ENCODE measurements around the gene SLC6A11.

The SLC6A11 gene

DNA sequence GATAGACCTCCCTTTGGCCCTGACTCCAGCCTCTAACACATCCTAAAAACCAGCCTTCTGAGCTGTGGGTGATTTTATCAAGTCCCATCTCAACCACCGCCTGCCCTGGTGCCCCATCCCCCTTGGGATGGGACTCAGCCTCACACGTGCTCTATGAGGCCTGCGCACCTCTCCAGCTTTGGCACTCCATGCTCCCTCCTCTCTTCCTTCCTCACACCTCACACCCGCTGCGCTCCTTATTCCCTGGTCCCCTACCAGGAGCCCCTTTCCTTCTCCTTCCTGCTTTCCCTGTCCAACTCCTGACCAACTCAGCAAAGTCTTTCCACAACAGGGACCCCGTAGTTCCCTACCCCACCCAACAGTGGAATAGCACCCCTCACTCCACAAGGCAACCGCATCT lies 158.1 kb downstream of the SLC6A11 start:
- in situ Hi-C loops (cut with MboI; ENCODE audit: low sequenced_read_pairs), result loop anchor here (25.0 kb wide), 1 partner anchor 688 kb away; no protein-coding TSS in a partner anchor

DNA sequence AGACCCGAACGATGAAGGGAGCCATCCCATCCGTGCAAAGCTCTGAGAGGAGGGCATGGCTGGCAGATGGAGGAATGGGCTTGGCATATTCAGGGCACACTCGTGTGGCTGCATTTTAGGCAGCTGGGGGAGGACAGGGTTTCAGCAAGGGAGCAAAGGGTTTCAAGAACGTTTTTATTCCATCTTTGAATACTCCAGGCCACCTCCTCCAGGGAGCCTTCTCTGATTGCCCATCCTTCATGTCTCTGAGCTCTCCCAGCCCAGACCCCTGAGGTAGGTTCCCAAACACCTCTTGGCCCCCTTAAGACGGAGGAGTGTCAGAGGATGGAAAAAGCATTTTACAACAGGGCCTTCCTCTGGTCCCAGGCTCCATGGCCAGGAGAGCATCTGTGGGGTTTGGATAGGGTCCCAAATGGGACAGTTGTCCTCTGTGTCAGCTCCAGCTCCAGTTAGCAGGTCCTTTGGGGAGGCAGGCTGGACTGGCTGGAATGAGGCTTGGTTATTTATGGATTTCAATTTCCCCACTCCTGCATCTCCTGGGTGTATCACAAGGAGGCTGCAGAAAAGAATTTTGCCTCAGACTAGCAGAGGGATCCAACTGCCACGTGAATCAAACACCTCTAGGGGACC lies 158.8 kb downstream of the SLC6A11 start:
- in situ Hi-C loops (cut with MboI; ENCODE audit: low sequenced_read_pairs), result loop anchor here (25.0 kb wide), 1 partner anchor 687 kb away; no protein-coding TSS in a partner anchor

GRCh38 chr3:10975695-10976234 lies 159.7 kb downstream of the SLC6A11 start:
- in situ Hi-C loops (cut with MboI; ENCODE audit: low sequenced_read_pairs), result no loop called here

DNA sequence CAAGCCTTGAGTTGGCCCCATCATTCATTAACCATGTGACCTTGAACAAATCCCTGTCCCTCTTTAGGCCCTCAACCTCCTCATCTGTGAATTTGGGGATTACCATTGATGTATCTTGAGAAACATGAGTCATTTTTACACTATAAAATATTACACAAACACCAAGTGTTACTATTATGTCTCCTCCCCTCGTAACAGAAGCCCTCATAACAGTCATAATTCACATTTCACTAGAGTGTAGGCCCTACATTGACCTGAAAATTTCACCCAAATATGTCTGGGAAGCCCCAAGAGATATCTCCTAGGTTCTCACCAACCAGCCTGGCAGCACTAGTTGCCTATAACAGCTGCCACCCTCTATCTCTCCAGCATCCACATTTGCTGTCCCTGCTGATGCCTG lies 160.7 kb downstream of the SLC6A11 start:
- in situ Hi-C loops (cut with MboI; ENCODE audit: low sequenced_read_pairs), result no loop called here

GRCh38 chr3:10977892-10978510 lies 162.0 kb downstream of the SLC6A11 start:
- in situ Hi-C loops (cut with MboI; ENCODE audit: low sequenced_read_pairs), result no loop called here

- in situ Hi-C loops (cut with MboI; ENCODE audit: low sequenced_read_pairs), result no loop called here
Measured at GRCh38 chr3:10978956-10979355, 162.9 kb downstream of the SLC6A11 start.

- in situ Hi-C loops (cut with MboI; ENCODE audit: low sequenced_read_pairs), result no loop called here
Measured at GRCh38 chr3:10980312-10980711, 164.3 kb downstream of the SLC6A11 start.

- in situ Hi-C loops (cut with MboI; ENCODE audit: low sequenced_read_pairs), result no loop called here
Measured at GRCh38 chr3:10981031-10981430, 165.0 kb downstream of the SLC6A11 start.

DNA sequence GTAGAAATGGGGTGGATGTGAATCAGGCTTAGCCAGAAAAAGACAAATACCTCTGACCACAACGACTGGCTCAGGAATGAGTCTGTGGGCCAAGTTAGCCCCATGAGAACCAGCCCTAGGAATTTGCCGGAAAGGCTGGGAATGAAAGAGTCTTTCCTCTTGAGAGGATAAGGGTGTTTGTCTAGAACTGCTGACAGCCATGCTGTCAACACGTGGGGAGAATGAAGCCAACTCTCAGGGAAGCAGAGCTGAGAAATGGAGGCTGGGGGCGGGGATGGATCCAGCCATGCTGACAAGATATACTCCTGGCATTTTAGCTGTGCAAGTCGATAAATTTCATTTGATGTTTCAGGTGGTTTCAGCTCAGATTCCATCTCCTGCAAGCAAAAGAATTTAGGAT lies 165.9 kb downstream of the SLC6A11 start:
- in situ Hi-C loops (cut with MboI; ENCODE audit: low sequenced_read_pairs), result no loop called here

DNA sequence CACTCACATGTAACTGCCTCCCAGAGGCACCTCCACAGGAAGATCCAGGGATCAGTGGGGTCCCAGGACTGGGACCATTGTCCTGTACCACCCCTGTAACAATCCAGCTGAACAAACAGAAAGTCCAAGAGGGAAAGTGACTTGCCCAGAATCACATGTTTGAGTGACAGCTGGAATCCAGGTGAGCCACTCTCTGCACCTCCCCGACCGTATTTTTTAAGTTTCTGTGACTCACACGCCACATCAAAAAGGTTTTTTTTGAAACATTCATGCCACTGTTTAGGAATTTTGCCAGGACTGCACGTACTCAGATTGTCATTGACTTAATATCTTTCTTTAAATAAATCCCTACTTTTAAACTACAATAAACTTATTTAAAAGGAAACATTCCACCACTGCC lies 166.8 kb downstream of the SLC6A11 start:
- in situ Hi-C loops (cut with MboI; ENCODE audit: low sequenced_read_pairs), result no loop called here

GRCh38 chr3:10983219-10983916 lies 167.3 kb downstream of the SLC6A11 start:
- in situ Hi-C loops (cut with MboI; ENCODE audit: low sequenced_read_pairs), result no loop called here

DNA sequence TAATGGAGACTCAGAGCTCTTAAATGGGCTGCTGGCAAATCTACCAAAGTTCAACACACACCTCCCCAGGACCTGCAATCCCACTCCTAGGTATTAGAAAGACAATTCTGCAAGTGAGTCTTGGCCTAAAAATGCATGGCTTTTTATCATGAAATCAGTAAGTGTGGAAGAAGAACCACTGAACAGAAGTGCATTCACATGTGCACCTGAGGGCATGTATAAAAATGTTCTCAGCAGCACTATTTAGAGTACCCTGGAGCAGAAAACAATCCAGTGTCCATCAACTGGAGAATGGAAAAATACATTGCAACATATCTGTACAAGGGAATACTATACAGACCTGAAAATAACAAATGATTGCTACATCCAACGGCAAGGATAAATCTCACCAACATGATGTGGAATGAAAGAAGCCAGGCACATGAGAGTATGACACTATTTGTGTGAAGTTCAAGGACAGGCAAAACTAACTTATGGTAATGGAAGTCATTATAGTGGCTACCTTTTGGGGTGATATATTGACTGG lies 168.4 kb downstream of the SLC6A11 start:
- in situ Hi-C loops (cut with MboI; ENCODE audit: low sequenced_read_pairs), result no loop called here

- in situ Hi-C loops (cut with MboI; ENCODE audit: low sequenced_read_pairs), result no loop called here
Measured at GRCh38 chr3:10985181-10985580, 169.2 kb downstream of the SLC6A11 start.

DNA sequence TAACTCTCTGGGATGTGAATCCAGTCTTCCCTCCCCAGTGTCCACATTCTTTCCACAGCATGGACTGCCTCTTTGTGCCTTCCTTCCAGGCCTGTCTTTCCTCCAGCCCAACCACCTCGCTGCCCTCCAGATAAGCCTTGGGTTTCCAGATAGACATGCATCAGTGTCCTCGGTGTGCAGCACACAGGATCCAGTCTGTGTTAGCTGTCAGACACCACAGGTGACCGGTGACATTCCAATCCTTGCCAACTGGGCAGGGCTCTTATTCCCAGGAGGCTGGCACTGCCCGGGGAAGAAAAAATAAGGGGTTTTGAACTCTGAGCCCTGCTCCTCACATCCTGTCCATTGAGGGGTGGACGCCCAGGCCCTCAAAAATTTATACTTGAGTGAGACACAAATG lies 170.6 kb downstream of the SLC6A11 start:
- in situ Hi-C loops (cut with MboI; ENCODE audit: low sequenced_read_pairs), result no loop called here

DNA sequence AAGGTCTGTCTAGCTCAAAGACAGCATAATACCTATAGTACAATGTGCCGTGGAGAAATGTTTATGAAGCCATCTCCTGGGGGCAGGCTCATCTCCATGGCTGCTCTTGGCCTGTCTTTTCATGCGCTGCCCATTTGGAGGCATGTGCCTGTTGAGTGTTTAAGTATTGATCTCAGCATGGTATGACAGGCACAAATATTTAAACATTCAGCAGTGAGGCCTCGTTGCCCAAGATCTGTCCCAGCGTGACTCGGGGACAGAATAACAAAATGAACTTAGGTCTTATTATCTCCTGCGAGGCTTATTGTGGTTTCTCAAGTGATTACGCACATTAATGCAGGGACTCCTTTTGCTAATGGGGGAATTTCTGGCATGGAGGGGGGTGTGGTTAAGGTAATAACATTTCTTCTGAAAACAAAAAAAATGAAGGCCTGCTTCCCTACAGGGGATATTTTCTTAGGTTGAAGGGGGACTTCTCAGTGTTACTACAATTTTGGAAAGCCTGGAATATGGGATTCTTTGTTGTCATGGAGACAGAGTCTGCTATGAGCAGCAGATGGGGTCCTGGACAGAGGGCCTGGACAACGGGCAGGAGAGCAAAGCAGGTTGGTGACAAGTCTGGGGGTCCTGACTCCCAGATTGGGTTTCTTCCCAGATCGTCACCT lies 172.1 kb downstream of the SLC6A11 start:
- in situ Hi-C loops (cut with MboI; ENCODE audit: low sequenced_read_pairs), result no loop called here

DNA sequence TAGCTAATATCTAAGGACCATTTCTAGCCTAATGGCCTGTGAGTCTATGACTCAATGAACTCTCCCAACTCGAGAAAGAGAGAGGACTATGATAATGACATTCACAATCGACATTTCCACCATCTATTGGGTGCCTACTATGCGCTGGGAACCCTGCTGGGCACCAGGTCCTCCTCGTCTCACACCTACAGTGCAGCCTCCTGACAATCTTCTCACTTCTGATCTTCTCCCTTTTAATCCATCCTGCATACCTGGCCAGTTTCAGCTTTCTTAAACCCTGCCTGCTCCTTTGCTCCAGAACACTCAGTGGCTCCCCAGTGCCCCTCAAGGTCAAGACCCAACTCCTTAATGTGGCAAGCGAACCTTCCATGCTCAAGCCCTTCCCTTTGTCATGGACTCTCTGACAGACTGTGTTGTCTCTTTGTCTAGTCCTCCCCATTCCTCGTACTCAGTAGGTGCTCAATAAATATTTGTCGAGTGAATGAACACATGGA lies 173.0 kb downstream of the SLC6A11 start:
- in situ Hi-C loops (cut with MboI; ENCODE audit: low sequenced_read_pairs), result no loop called here

Measured in HL-60/S4 (cell line).